Duodenal mucosa (tissue), 2 donors: ENCODE measurements around the gene ZDHHC17.

ENCODE experiments used
- H3K27ac ChIP-seq: one replicate; pipeline ENCODE4 v1.7.0; 2013; ENCODE audit warnings: low read depth, low read length
- H3K27me3 ChIP-seq, 2 donors: one replicate each; pipeline ENCODE4 v1.7.0; 2013; ENCODE audit warnings: low read length in 2 of 2, control low read depth in 1 of 2; ENCODE audit not compliant: insufficient read depth in 2 of 2, control insufficient read depth in 1 of 2
- H3K36me3 ChIP-seq, 2 donors: one replicate each; pipeline ENCODE4 v1.7.0; 2013; ENCODE audit warnings: low read length in 2 of 2, control low read depth in 1 of 2; ENCODE audit not compliant: insufficient read depth in 2 of 2, control insufficient read depth in 1 of 2
- H3K4me1 ChIP-seq, 2 donors: one replicate each; pipeline ENCODE4 v1.7.0; 2013; ENCODE audit warnings: low read length in 2 of 2, control low read depth in 1 of 2; ENCODE audit not compliant: insufficient read depth in 2 of 2, control insufficient read depth in 1 of 2
- H3K4me3 ChIP-seq, 2 donors: one replicate each; pipeline ENCODE4 v1.7.0; 2013; ENCODE audit warnings: low read length in 2 of 2, low read depth in 1 of 2
- H3K9ac ChIP-seq, 2 donors: one replicate each; pipeline ENCODE4 v1.7.0; 2013; ENCODE audit warnings: low read length in 2 of 2, low read depth in 1 of 2
- H3K9me3 ChIP-seq, 2 donors: one replicate each; pipeline ENCODE4 v1.7.0; 2013; ENCODE audit warnings: low read length in 2 of 2, control low read depth in 1 of 2; ENCODE audit not compliant: control insufficient read depth in 1 of 2

Gene ZDHHC17

GRCh38 chr12:76856018-76856644 is 92.2 kb downstream of the ZDHHC17 start:
- no peak overlapping the region for H3K27ac ChIP-seq
- H3K4me1 ChIP-seq, result no peaks in the 10 kb centered on the region
- H3K9me3 ChIP-seq, result peaks cover 3 to 4% of the 10 kb centered on the region in 2 donors
- no peak overlapping the region for H3K9ac ChIP-seq
- no peak overlapping the region for H3K4me3 ChIP-seq
- H3K27me3 ChIP-seq, result no peaks in the 10 kb centered on the region
- peaks cover 6 to 12% of the 10 kb centered on the region in 2 donors for H3K36me3 ChIP-seq

GRCh38 chr12:76859611-76860010 is 95.7 kb downstream of the ZDHHC17 start:
- H3K27me3 ChIP-seq, result no peaks in the 10 kb centered on the region
- H3K27ac ChIP-seq, result no peak overlapping the region
- peaks cover 0 to 12% of the 10 kb centered on the region in 2 donors for H3K36me3 ChIP-seq

GRCh38 chr12:76860256-76860655 is 96.3 kb downstream of the ZDHHC17 start:
- no peaks in the 10 kb centered on the region for H3K27me3 ChIP-seq
- no peak overlapping the region for H3K4me3 ChIP-seq
- H3K4me1 ChIP-seq, result no peaks in the 10 kb centered on the region
- H3K9ac ChIP-seq, result no peak overlapping the region
- peaks cover 0 to 10% of the 10 kb centered on the region in 2 donors for H3K36me3 ChIP-seq
- H3K27ac ChIP-seq, result no peak overlapping the region
- peaks cover 3 to 4% of the 10 kb centered on the region in 2 donors for H3K9me3 ChIP-seq

More at GRCh38 chr12:76859611-76860010, 95.7 kb downstream of the ZDHHC17 start:
- no peaks in the 10 kb centered on the region for H3K4me1 ChIP-seq
- H3K9ac ChIP-seq, result no peak overlapping the region
- H3K4me3 ChIP-seq, result no peak overlapping the region
- peaks cover 3 to 4% of the 10 kb centered on the region in 2 donors for H3K9me3 ChIP-seq

- no peak overlapping the region for H3K4me3 ChIP-seq
- no peaks in the 10 kb centered on the region for H3K27me3 ChIP-seq
- no peaks in the 10 kb centered on the region for H3K9me3 ChIP-seq
- no peaks in the 10 kb centered on the region for H3K36me3 ChIP-seq
- no peak overlapping the region for H3K9ac ChIP-seq
- no peak overlapping the region for H3K27ac ChIP-seq
- H3K4me1 ChIP-seq, result no peaks in the 10 kb centered on the region
Observed at GRCh38 chr12:76863005-76863670, 99.2 kb downstream of the ZDHHC17 start.

GRCh38 chr12:76863837-76864236 is 99.9 kb downstream of the ZDHHC17 start:
- H3K27ac ChIP-seq, result no peak overlapping the region
- no peaks in the 10 kb centered on the region for H3K9me3 ChIP-seq
- H3K36me3 ChIP-seq, result no peaks in the 10 kb centered on the region
- no peaks in the 10 kb centered on the region for H3K4me1 ChIP-seq
- H3K27me3 ChIP-seq, result no peaks in the 10 kb centered on the region
- H3K9ac ChIP-seq, result no peak overlapping the region
- H3K4me3 ChIP-seq, result no peak overlapping the region

DNA sequence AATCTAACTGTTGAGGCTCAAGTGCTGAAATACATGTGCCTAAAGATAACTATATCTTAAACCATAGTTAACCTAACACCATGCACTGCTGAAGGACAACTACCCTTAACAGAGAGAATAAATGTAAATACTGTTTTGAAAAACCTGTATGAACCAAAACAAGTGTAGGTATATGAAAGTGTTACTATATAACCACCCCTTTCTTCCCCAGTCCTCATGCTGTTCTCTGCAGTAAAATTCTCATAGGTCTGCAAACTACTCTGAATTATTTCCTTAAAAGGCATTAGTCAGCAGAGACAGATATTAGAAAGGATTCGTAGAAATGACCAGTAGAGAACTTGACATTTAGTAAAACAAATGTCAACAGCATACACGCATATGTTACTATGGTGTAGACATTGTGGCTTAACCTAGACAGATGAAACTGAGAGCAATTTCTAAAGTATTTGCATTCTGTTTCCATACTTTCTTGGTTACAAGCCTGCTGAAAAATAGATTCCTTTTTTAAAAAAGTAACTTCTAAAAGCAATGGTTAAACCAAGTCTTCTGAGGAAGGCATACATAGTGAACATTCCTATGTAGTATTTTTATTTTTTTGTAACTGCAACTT is 101.0 kb downstream of the ZDHHC17 start:
- Histone ChIP-seq H3K4me1 (no peaks in the 10 kb centered on the region), H3K27ac (no peak overlapping the region)

GRCh38 chr12:76866151-76866567 is 102.2 kb downstream of the ZDHHC17 start:
- no peaks in the 10 kb centered on the region for H3K9me3 ChIP-seq
- H3K4me1 ChIP-seq, result no peaks in the 10 kb centered on the region
- H3K36me3 ChIP-seq, result no peaks in the 10 kb centered on the region
- H3K27ac ChIP-seq, result no peak overlapping the region
- H3K9ac ChIP-seq, result no peak overlapping the region
- H3K27me3 ChIP-seq, result no peaks in the 10 kb centered on the region
- no peak overlapping the region for H3K4me3 ChIP-seq

More for the DNA sequence above, 101.0 kb downstream of the ZDHHC17 start:
- Histone ChIP-seq H3K9ac (no peak overlapping the region), H3K9me3 (no peaks in the 10 kb centered on the region), H3K4me3 (no peak overlapping the region), H3K27me3 (no peaks in the 10 kb centered on the region), H3K36me3 (no peaks in the 10 kb centered on the region)

DNA sequence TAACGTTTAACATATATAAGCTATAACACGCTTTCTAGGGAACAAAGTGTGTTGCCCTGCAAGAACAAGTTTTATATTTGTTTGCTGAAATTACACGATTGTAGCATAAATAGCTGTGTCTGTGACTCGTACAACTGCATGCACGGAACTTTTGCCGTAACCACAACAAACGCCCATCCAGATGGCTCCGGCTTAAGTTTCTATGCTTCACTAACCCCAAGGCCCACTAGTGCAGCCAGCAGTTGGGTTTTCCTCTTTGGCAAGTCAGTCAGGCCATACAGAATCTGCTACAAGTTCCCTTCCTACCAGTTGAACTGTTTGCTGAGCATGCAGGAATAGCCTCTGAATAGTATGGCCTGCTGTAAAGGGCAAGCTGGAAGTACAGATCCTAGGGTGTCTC is 102.8 kb downstream of the ZDHHC17 start:
- no peak overlapping the region for H3K4me3 ChIP-seq

GRCh38 chr12:76871082-76871481 is 107.2 kb downstream of the ZDHHC17 start:
- no peak overlapping the region for H3K4me3 ChIP-seq
- H3K27me3 ChIP-seq, result no peaks in the 10 kb centered on the region
- no peaks in the 10 kb centered on the region for H3K9me3 ChIP-seq
- no peaks in the 10 kb centered on the region for H3K4me1 ChIP-seq
- no peaks in the 10 kb centered on the region for H3K36me3 ChIP-seq
- H3K9ac ChIP-seq, result no peak overlapping the region
- no peak overlapping the region for H3K27ac ChIP-seq

More for the DNA sequence above, 102.8 kb downstream of the ZDHHC17 start:
- no peaks in the 10 kb centered on the region for H3K36me3 ChIP-seq
- no peaks in the 10 kb centered on the region for H3K9me3 ChIP-seq
- no peak overlapping the region for H3K27ac ChIP-seq
- H3K9ac ChIP-seq, result no peak overlapping the region
- no peaks in the 10 kb centered on the region for H3K4me1 ChIP-seq
- no peaks in the 10 kb centered on the region for H3K27me3 ChIP-seq

DNA sequence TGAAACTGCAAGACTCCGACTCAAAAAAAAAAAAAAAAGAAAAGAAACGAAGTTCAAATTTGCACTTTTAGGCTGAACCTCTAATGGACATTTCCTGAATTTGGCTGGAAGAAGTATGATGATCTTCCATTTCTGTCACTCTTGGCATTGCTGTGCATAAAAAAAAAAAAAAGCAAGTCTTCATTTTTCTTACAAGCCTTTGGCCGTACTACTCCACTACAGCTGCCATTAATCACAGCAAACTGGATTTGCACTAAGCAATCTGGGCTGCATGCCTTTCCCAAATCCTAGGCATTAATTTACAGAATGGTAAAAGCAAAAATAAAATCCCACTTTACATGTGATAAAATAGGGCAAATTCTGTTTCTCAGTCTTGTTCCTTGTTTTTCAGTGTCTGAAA is 107.8 kb downstream of the ZDHHC17 start:
- no peak overlapping the region for H3K9ac ChIP-seq
- H3K4me1 ChIP-seq, result no peaks in the 10 kb centered on the region
- H3K27me3 ChIP-seq, result peaks cover 0 to 1% of the 10 kb centered on the region in 2 donors
- H3K9me3 ChIP-seq, result no peaks in the 10 kb centered on the region
- no peak overlapping the region for H3K27ac ChIP-seq
- no peak overlapping the region for H3K4me3 ChIP-seq
- no peaks in the 10 kb centered on the region for H3K36me3 ChIP-seq
